Measurements from ENCODE around the gene CBL.

Gene CBL

DNA sequence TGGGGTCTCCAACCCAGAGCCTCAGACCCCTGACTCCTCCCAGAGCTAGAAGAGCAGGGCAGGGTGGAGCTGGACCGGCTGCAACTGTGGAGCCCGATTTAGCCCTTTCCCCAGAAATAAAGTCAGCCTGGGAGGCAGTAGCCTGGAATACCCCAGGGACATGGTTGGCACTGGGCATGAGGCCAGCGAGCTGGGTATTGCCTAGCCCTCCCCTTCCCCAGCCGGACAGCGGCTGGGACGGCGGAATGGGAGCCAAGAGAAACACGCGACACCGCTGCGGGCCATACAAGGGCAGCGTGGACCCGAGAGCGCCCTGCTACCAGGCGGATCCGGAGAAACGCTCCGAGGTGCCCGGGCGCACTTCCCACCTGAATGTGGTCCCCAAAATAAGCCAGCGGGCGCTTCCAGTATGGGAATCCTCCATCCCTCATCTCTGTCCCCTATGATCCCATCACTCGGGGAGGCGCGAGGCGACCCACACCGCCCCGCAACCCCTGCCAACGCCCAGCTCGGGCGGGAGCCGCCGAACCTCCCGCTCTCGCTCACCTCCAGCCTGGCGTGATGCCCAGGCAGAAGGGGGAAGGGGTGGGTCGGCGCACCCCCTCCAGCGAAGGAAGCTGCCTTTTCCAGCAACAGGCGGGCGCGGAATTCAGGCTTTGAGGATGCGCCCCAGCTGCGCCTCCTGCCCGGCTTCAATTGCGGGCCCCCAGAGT lies 110.0 kb downstream of the CBL start:
- H3K36me3 ChIP-seq (ENCODE audit: control insufficient read depth, insufficient read depth, low read length) = peaks cover 3% of the 10 kb centered on the region
- no peaks in the 10 kb centered on the region for H3K9me3 ChIP-seq (ENCODE audit: control insufficient read depth, low read length)
- 1 to 2% methylated on average over 46 of the region's 46 CpGs for WGBS, 2 experiments
- H3K4me3 ChIP-seq (ENCODE audit: insufficient read depth, low read depth, low read length) = peak overlapping the region; percentile 41
- peaks cover 32% of the 10 kb centered on the region for H3K27me3 ChIP-seq (ENCODE audit: control insufficient read depth, insufficient read depth, low read length, poor library complexity, severe bottlenecking)
- H3K27ac ChIP-seq (ENCODE audit: insufficient read depth, low read depth, low read length, poor library complexity, severe bottlenecking) = no peak overlapping the region
- H3K4me1 ChIP-seq (ENCODE audit: control insufficient read depth, insufficient read depth, low read length) = peaks cover 49% of the 10 kb centered on the region

DNA sequence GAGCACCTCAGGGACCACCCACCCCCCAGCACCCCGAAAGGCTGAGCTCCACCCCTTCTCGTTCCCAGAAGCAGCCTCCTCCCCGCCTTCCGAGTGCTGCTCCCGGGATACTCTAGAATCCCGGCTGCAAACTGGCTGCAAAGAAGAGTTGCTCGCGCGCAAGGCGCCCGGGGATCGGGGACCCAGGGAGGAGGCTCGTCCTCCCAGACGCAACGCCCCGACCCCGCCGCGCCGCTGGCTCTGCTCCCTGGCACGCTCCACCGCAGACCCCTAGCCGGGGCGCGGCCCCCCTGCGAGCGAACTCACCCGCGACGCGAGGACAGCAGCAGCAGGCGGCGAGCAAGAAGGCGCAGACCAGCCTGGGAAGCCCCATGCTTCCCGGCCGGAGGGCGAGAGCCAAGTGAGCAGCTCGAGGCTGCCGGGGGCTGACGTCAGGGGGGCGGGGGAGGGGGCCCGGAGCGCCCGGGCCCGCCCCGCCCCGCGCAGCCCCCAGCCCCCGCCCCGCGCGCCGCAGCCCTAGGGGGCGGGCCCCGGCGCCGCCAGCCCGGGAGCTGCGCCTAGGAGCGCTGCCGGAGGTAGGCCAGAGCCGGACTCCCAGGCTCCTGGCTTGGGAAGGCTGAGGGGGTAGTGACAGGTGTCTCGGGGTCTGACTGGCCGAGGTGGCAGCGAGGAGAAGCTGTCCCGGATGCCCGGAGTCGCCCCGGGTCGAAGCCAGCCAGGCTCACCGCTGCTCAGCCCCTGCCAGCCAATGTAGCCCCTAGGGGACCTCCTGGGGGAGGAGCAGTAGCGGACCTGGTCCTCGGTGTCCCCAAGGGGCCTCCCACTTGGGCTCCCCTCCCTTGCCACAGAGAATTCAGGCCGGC lies 110.8 kb downstream of the CBL start, which contains the start of gene MCAM:
MCAM (minus strand) TSS at position 402 of the 863 bp plus-strand sequence; CDS start at position 373, 29 bp downstream.
- 1% methylated on average over 74 of the region's 74 CpGs for WGBS, 2 experiments
- H3K27me3 ChIP-seq (ENCODE audit: control insufficient read depth, insufficient read depth, low read length, poor library complexity, severe bottlenecking) = peaks cover 32% of the 10 kb centered on the region
- H3K4me1 ChIP-seq (ENCODE audit: control insufficient read depth, insufficient read depth, low read length) = peaks cover 52% of the 10 kb centered on the region
- H3K36me3 ChIP-seq (ENCODE audit: control insufficient read depth, insufficient read depth, low read length) = peaks cover 3% of the 10 kb centered on the region
- no peak within 1 kb of the TSS for H3K27ac ChIP-seq (ENCODE audit: insufficient read depth, low read depth, low read length, poor library complexity, severe bottlenecking)
- no peaks in the 10 kb centered on the region for H3K9me3 ChIP-seq (ENCODE audit: control insufficient read depth, low read length)
- peak within 1 kb of the TSS; percentile 41 for H3K4me3 ChIP-seq (ENCODE audit: insufficient read depth, low read depth, low read length)

DNA sequence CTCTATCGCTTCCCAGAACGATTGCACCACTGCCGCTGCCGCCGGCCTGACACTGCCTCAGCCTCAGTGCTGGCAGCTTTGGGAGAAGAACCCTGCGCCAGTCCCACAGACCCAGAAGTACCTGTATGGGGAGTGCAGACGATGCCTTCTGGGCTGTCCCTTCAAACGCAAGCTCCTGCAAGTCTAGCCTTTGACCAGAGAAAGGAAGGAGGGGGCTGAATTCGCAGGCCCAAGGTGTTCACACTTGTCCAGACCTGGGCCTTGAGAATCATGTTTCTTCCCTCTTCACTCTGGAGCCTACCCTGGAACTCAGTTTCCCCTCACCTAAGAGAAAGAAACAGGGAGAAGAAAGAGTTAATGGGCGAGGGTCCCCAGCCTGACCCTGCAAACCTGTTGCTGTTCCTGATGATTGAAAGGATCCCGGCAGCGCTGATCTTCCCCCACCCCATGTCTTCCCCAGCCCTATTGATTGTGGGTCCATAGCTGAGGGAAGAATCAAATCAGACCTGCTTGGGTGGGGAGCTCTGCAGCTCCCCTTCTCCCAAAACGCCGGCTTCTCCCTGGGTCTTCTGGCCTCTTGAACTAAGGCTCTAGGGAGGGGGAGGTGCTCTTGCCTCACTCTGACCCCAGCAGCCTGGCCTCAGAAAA lies 111.6 kb downstream of the CBL start:
- Histone ChIP-seq H3K36me3 (ENCODE audit: control insufficient read depth, insufficient read depth, low read length) (peaks cover 3% of the 10 kb centered on the region), H3K27ac (ENCODE audit: insufficient read depth, low read depth, low read length, poor library complexity, severe bottlenecking) (no peak overlapping the region), H3K27me3 (ENCODE audit: control insufficient read depth, insufficient read depth, low read length, poor library complexity, severe bottlenecking) (peaks cover 32% of the 10 kb centered on the region), H3K9me3 (ENCODE audit: control insufficient read depth, low read length) (no peaks in the 10 kb centered on the region), H3K4me1 (ENCODE audit: control insufficient read depth, insufficient read depth, low read length) (peaks cover 52% of the 10 kb centered on the region), H3K4me3 (ENCODE audit: insufficient read depth, low read depth, low read length) (no peak overlapping the region)
- WGBS, 2 experiments = 32 to 33% methylated on average over 12 to 14 of the region's 14 CpGs

DNA sequence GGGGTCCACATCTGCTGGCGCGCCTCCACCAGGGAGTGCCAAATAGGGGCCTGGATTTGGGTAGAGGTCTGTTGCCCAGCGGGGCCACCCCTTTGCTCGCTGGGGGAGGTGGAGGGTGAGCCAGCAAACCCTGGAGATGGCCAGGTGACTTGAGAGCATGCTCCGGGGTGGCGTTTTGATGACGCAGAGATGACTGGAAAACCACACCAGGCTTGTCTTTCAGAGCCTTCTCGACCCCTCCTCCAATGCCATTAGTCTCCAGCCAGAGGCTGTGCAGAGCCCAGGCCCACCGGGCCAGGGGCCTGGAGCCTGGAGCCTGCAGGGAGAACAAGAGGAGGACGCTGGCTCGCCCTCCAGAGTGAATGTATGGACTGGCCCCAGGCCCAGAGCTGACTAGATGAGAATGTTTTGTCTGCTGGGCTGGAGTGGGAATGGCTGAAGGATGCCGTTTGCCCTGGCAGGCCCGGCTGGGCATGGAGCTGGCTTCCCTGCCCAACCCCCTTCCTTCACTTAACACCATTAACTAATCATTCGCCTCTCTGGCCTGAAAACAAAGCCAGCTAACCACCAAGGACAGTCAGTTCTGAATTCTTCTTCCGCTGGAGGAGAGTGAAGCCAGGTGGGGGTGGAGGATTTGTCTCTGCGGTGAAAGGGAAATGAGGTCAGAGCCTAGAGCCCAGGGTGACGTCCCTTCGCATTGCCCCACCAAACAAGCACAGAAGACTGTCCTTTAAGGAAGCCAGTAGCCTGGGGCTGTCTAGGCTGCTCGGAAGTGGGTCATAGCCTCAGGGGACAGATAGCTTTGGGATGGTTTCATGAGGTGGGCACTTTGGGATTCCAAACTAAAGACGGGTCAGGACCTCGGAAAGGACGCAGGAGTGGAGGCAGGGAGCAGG lies 112.3 kb downstream of the CBL start:
- peak overlapping the region; percentile 57 for H3K27ac ChIP-seq (ENCODE audit: insufficient read depth, low read depth, low read length, poor library complexity, severe bottlenecking)
- no peak overlapping the region for H3K4me3 ChIP-seq (ENCODE audit: insufficient read depth, low read depth, low read length)
- WGBS, 2 experiments = 47 to 52% methylated on average over 22 of the region's 22 CpGs
- H3K4me1 ChIP-seq (ENCODE audit: control insufficient read depth, insufficient read depth, low read length) = peaks cover 52% of the 10 kb centered on the region
- peaks cover 3% of the 10 kb centered on the region for H3K36me3 ChIP-seq (ENCODE audit: control insufficient read depth, insufficient read depth, low read length)
- no peaks in the 10 kb centered on the region for H3K9me3 ChIP-seq (ENCODE audit: control insufficient read depth, low read length)
- peaks cover 32% of the 10 kb centered on the region for H3K27me3 ChIP-seq (ENCODE audit: control insufficient read depth, insufficient read depth, low read length, poor library complexity, severe bottlenecking)

DNA sequence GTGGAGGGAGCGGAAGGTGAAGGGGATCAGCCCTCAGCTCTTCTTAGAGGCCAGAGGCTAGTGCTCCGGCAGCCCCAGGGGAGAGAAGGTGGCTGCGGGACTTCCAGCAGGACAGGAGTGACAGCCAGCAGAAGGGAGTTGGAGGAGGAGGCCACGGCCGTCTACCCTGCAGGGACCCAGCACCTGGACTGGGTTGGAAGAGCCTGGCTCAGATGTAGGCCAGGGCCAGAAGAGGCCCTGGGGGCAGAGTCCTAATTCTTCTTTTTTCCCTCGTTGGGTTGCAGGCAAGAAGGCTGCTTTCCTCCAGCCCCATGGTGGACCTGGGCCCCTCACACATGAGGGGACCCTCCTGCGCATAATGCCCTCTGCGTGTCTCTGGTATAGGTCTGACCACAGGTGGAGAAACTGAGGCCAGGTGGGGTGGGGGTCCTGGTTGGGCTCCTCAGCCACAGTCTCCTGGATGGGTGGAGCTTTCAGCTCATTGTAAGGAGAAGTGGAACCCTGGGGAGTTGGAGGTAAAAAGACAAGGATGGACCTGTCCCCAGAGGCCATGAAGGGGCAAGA lies 113.1 kb downstream of the CBL start:
- Histone ChIP-seq H3K4me3 (ENCODE audit: insufficient read depth, low read depth, low read length) (no peak overlapping the region), H3K27me3 (ENCODE audit: control insufficient read depth, insufficient read depth, low read length, poor library complexity, severe bottlenecking) (peaks cover 32% of the 10 kb centered on the region), H3K9me3 (ENCODE audit: control insufficient read depth, low read length) (no peaks in the 10 kb centered on the region), H3K36me3 (ENCODE audit: control insufficient read depth, insufficient read depth, low read length) (no peaks in the 10 kb centered on the region), H3K4me1 (ENCODE audit: control insufficient read depth, insufficient read depth, low read length) (peaks cover 56% of the 10 kb centered on the region), H3K27ac (ENCODE audit: insufficient read depth, low read depth, low read length, poor library complexity, severe bottlenecking) (no peak overlapping the region)
- 77 to 79% methylated on average over 8 of the region's 8 CpGs for WGBS, 2 experiments

DNA sequence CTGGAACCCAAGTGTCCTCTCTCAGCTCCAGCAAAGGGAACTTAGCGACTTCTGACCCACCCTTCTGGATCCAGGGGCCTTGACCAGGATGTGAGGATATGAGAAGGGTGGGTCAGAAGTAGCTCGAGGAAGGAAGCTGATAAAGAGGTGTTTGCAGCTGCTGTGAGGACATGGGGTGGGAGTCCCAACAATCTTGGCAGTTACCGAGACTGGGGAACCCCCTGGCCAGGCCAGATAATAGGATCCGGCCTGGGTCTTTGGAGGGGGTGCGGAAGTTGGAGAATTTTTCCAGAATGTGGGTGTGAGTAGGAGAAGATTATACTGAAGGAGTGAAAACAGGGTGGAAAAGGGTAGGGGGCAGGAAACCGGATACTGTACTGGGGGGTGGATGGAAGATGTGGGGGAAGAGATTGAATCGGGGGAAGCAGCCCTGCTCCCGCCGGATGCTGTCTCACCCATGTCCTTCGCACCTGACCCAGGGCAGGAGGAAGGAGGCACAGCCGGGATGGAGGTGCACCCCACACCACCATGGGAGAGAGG lies 113.6 kb downstream of the CBL start:
- Histone ChIP-seq H3K4me1 (ENCODE audit: control insufficient read depth, insufficient read depth, low read length) (peaks cover 56% of the 10 kb centered on the region), H3K27ac (ENCODE audit: insufficient read depth, low read depth, low read length, poor library complexity, severe bottlenecking) (no peak overlapping the region), H3K36me3 (ENCODE audit: control insufficient read depth, insufficient read depth, low read length) (no peaks in the 10 kb centered on the region), H3K27me3 (ENCODE audit: control insufficient read depth, insufficient read depth, low read length, poor library complexity, severe bottlenecking) (peaks cover 31% of the 10 kb centered on the region), H3K9me3 (ENCODE audit: control insufficient read depth, low read length) (no peaks in the 10 kb centered on the region), H3K4me3 (ENCODE audit: insufficient read depth, low read depth, low read length) (no peak overlapping the region)
- 61 to 67% methylated on average over 11 of the region's 11 CpGs for WGBS, 2 experiments

DNA sequence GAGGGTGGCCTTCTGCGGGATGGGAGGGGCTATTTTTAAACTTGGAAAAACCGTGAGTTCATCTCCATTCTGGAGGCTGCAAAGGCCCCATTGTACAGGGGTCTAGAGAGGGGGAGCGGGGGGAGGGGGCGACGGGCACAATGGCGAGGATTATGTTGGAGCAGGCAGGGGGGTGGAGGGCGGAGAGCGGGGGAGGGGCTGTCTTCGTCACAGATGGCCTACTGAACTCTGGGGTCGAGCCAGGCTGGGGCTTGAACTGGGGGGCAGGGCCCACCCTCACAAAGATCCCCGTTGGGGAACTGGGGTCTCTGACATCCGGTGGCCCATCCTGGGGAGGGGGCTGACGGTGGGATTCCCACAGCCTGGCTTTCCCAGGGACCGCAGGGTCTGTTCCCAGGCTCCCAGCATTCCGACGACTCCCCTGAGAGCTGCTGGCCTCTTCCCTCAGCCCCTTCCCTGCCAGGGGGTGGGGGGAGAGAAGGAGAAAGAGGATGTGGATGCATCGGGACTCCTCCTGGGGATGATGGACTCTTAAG lies 114.2 kb downstream of the CBL start:
- Histone ChIP-seq H3K27ac (ENCODE audit: insufficient read depth, low read depth, low read length, poor library complexity, severe bottlenecking) (peak overlapping the region; percentile 64), H3K36me3 (ENCODE audit: control insufficient read depth, insufficient read depth, low read length) (no peaks in the 10 kb centered on the region), H3K4me1 (ENCODE audit: control insufficient read depth, insufficient read depth, low read length) (peaks cover 54% of the 10 kb centered on the region), H3K4me3 (ENCODE audit: insufficient read depth, low read depth, low read length) (peak overlapping the region; percentile 40), H3K9me3 (ENCODE audit: control insufficient read depth, low read length) (no peaks in the 10 kb centered on the region), H3K27me3 (ENCODE audit: control insufficient read depth, insufficient read depth, low read length, poor library complexity, severe bottlenecking) (peaks cover 25% of the 10 kb centered on the region)
- WGBS, 2 experiments = 7 to 11% methylated on average over 17 of the region's 17 CpGs

DNA sequence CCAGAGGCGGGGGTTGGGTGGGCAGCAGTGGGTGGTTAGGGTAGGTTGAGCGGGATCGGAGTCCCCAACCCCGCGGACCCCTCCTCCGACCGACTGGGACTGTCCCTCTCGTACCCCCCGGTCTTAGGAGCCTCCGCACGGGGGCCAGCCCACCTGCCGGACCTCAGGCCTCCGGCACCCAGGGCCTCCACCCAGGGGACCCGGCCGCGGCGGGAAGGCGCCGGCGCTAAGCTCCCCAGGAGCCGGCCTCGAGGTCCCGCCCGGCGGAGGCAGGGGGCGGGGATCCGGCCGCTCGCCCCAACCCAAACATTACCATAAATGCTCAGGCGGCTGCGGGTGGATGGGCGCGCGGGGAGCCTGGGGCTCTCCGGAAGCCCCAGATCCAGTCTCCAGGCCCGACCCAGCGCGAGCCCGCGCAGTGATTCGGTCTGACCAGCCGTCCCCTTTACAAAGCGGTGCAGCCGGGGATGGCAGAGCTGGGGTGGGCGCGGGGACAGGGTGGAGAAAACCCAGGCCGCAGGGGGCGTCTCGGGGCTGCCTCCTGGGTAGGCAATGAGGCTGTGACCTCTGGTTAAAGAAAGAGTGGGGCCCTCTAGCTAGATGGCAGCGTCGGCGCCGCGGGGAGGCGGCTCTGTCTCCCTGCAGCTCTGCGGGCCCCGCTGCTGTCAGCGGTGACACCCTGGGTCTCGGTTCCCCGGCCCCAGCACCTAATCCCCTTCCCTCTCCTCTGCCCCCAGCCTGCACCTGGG lies 114.8 kb downstream of the CBL start:
- Histone ChIP-seq H3K27me3 (ENCODE audit: control insufficient read depth, insufficient read depth, low read length, poor library complexity, severe bottlenecking) (peaks cover 19% of the 10 kb centered on the region), H3K36me3 (ENCODE audit: control insufficient read depth, insufficient read depth, low read length) (no peaks in the 10 kb centered on the region), H3K27ac (ENCODE audit: insufficient read depth, low read depth, low read length, poor library complexity, severe bottlenecking) (peak overlapping the region; percentile 64), H3K9me3 (ENCODE audit: control insufficient read depth, low read length) (no peaks in the 10 kb centered on the region), H3K4me1 (ENCODE audit: control insufficient read depth, insufficient read depth, low read length) (peaks cover 47% of the 10 kb centered on the region), H3K4me3 (ENCODE audit: insufficient read depth, low read depth, low read length) (peak overlapping the region; percentile 40)
- 2 to 3% methylated on average over 60 of the region's 60 CpGs for whole genome bisulfite sequencing, 2 experiments

All from ectodermal cell (in vitro differentiated cells).